NCI-H69 (cell line): ENCODE measurements around the gene ANO5.

Experiments
- DNase-seq: peaks from one replicate; lab custom pipeline; 2025; lab: John Stamatoyannopoulos, UW

ANO5 gene, protein sequence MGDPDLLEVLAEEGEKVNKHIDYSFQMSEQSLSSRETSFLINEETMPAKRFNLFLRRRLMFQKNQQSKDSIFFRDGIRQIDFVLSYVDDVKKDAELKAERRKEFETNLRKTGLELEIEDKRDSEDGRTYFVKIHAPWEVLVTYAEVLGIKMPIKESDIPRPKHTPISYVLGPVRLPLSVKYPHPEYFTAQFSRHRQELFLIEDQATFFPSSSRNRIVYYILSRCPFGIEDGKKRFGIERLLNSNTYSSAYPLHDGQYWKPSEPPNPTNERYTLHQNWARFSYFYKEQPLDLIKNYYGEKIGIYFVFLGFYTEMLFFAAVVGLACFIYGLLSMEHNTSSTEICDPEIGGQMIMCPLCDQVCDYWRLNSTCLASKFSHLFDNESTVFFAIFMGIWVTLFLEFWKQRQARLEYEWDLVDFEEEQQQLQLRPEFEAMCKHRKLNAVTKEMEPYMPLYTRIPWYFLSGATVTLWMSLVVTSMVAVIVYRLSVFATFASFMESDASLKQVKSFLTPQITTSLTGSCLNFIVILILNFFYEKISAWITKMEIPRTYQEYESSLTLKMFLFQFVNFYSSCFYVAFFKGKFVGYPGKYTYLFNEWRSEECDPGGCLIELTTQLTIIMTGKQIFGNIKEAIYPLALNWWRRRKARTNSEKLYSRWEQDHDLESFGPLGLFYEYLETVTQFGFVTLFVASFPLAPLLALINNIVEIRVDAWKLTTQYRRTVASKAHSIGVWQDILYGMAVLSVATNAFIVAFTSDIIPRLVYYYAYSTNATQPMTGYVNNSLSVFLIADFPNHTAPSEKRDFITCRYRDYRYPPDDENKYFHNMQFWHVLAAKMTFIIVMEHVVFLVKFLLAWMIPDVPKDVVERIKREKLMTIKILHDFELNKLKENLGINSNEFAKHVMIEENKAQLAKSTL

DNA sequence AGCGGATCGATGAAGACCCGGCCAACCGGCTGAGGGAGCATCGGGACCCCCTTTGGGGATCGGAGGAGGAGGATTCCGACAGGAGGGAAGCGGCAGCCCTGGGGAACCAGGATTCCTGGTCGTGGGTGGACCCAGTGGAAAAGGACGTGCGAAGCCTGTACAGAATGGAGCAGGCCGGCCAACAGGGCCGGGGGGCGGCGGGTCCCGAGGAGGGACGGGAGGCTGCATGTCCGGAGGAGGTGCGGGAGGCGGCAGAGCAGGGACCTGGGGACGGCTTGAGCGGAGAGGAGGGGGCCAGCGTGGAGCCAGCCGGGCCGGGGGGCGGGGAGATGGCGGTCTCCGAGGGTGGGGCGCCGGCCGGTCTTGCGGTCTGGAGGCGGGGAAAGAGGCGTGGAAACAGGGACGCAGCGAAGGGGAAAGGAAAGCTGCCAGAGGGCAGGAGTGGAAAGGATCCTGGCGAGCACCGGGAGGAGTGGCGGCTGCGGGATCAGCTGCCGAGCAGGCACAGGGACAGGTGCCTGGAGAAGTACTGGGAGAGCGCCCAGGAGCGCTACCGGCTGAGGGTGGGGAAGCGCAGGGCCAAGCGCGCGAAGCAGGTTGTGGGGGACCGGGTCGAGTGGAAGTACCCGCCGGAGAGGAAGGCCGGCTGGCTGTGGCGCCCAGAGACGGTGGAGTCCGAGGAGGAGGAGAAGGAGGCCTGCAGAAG lies at the start of gene ANO5:
TSS of gene ANO5 (plus strand) at position 444 of the 706 bp plus-strand sequence. CDS start 408 bp downstream, outside the sequence.
- peak; percentile 91 for DNase-seq

DNA sequence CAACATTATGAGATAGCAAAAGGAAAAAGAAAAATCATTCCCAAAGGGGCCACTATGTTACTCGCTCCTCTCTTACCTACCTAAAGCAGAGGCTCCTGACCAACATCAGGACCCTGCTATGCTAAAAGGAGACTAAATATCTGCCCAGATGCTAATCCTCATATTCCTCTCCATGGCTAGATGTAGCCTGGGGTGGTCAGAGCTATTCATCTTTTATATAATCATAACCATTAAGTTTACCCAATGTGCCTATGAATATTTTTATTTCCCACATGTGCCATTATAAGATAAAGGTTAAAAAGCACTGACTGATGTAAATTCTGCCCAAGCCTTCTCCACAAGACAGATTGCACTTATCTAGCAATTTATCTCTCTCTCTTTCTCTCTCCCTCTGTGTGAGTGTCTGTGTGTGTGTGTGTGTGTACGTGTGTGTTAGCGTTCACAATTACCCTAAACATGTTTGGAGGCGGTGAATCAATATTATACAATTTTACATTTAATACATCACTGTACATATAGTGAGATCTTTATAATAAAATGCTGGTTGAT lies 41.2 kb upstream of the ANO5 start:
- DNase-seq = no peak

GRCh38 chr11:22157531-22157930 lies 35.4 kb upstream of the ANO5 start:
- no peak for DNase-seq

DNA sequence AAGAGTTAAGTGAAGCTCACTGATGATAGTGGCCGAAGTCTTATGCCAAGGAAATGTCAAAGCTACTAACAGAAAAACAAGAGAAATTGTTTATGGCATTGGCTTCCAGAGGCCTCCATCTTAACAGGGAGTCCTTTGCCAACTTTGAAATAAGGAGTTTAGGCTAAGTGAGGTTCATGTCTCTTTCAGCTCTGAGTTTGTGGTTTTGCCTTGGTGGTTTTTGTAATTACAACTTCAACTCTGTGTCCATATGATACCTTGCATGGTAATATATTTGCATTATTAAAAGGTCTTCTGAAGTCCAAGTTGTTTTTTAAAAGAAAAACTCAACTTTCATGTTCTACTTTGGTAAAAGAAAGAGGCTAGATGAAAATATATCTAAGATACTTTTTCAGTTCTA lies 31.4 kb upstream of the ANO5 start:
- DNase-seq = no peak

DNA sequence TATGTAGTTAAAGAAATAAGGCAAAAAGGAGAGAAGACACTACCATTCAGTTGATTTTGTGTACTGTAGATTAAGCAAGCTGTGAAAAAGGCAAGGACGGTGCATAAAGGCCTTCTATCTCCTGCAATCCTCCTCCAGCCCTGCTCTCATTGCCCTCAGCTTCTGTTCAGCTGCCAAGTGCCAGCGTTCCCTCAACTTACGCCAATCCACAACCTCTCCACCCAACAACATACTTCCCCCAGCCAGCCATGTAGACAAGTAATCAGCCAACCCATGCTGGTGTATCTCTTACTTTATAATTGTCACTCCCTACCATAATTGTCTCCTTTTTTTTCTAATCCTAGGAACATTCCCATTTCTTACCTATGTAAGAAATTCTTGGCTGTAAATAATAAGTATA lies 30.1 kb upstream of the ANO5 start:
- no peak for DNase-seq

GRCh38 chr11:22163394-22163797 lies 29.5 kb upstream of the ANO5 start:
- DNase-seq = no peak

DNA sequence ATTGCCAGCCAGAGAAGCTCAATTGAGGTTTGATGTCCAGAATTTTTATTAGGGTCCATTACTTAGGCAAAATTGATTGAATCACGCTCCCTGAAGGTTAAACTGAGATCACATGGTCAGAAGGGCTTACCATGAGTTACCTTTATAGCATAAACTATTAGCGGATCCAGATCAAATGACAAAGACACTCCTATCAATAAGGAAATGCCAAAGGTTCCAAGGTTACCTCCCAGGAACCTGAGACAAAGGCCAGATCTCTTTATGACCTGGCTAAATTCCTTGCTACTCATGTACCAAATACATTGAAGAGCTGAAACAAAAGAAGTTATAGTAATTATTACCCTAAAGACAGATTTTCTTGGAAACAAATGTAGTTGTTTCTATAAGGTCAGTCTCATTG lies 27.8 kb upstream of the ANO5 start:
- DNase-seq = no peak

GRCh38 chr11:22165759-22166513 lies 26.9 kb upstream of the ANO5 start:
- no peak for DNase-seq

GRCh38 chr11:22169833-22170232 lies 23.1 kb upstream of the ANO5 start:
- peak; percentile 47 for DNase-seq

- no peak for DNase-seq
These were observed 19.4 kb upstream of the ANO5 start for GRCh38 chr11:22173532-22173931.

GRCh38 chr11:22177186-22177585 lies 15.7 kb upstream of the ANO5 start:
- no peak for DNase-seq

DNA sequence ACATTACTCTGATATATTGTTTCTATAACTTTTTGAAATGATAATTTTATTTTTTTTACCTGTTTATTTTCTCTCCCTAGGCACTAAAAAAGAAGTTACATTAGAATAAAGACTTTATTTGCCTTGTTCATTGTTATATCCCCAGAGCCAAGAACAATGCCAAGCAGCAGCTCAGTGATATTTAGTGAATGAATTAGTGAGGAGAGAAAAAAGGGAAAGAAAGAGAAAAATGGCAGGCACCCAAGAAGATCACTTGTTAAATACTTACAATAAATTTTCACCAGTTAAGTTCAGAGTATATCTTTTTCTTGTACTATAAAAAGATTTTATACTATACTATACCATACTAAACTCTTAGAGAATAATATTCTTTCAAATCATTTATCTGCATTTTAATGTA lies 13.3 kb upstream of the ANO5 start:
- DNase-seq = no peak

- DNase-seq = no peak
These were observed 12.8 kb upstream of the ANO5 start for GRCh38 chr11:22180131-22180530.

DNA sequence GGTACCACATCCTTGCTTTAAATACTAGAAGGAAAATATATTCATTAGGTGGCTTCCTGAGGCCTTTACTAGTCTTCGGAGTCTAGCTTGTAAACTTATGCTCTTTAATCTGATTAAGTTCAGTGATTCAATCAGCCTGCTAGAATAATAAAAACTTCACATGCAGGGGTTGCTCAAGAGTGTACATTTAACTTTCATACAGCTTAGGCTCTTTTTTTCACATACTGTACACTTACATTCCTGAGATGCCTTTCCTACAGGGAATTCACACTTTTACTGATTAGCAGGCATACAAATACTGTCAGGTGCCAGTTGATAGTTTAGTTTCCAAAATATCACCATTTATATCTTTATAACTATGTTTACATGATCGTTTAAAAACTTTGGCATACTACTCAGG lies 3.2 kb upstream of the ANO5 start:
- no peak for DNase-seq

DNA sequence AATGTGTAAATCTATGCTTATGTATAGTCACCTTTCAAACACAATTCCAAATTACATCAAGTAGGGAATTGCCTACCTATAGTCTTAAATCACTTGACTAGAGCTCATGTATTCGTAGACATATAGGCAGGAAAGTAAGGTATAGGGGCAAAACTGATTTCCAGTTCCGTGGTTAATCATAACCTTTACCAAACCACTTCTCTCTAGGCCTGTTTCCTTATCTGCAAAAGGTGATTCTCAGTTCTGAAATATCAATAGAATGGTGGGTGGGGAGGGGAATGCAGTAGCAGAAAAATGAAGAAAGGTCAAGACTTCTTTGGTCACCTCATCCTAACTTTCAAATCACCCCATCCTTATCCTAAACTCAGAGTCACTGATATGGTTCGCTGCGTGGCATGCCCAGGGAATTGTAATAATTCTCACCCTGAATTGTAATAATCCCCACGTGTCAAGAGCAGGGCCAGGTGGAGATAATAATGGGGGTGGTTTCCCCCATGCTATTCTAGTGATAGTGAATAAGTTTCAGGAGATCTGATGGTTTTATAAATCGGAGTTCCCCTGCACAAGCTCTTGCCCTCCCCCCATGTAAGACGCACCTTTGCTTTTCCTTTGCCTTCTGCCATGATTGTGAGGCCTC lies 1.9 kb upstream of the ANO5 start:
- DNase-seq = no peak

DNA sequence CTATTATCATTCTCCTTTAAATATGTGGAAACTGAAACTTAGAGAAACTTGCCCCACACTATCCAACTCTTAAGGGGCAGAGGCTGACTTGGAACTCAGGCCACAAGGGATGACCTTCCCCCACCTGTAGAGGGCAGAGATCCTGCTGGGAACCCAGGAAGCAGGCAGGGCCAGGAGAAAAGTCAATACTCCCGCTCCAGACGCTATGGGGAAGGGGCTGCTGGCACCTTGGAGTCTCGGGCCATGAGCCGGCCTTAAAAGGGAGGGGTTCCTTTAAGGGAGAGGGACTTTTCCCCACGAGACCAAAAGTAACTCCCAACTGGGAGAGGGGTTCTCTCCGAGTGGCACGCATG lies 620 bp upstream of the ANO5 start:
- peak; percentile 68 for DNase-seq

DNA sequence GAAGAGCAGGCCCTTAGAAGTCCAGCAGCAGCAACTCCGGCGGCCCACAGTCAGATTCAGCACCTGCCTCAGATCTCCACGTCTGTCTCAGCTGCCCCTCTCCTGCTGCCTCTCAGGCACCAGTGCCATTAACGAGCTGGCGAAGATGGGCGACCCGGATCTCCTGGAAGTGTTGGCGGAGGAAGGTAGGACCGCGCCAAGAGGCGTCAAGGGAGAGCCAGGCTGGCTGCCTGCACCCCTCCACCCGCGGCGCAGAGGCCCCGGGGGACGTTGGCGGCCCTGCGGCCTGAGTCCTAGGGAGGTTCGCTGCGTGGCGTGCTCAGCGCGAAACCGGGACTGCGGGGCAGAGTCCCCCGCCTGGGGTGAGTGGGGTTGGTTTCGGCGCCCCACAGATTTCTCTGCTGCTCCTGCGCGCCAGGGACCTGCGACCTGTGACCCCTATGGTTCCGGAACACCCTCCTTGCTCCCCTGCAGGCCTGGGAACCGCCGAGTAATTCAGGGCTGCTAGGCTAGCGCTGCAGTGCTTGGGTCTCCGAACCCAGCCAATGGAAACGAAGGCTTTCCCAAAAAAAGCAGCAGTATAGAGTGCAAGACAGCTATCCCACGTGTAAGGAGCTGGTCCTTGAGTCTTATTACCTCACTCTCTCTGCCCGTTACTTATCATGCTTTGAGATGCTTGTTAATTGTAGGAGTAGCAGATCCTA lies 615 bp downstream of the ANO5 start:
- DNase-seq = peak; percentile 83

GRCh38 chr11:22194306-22194705 lies 1.4 kb downstream of the ANO5 start:
- DNase-seq = peak; percentile 44

GRCh38 chr11:22194907-22195306 lies 2.0 kb downstream of the ANO5 start:
- DNase-seq = no peak
